ENCODE results near the gene PTRHD1.
"Not testable (repeated sequence)": the region's sequence is repeated elsewhere in the genome, so short reads cannot be mapped to it uniquely, and the experiment has no call there.

DNA sequence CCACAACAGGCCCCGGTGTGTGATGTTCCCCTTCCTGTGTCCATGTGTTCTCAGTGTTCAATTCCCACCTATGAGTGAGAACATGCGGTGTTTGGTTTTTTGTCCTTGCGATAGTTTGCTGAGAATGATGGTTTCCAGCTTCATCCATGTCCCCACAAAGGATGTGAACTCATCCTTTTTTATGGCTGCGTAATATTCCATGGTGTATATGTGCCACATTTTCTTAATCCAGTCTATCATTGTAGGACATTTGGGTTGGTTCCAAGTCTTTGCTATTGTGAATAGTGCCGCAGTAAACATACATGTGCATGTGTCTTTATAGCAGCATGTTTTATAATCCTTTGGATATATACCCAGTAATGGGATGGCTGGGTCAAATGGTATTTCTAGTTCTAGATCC is 7.3 kb upstream of the PTRHD1 start:
- TF ChIP-seq CTCF (IDR thresholded peaks at IDR 0.05); EP300 (IDR thresholded peaks at IDR 0.05; ENCODE audit: low read depth); POLR2A (IDR thresholded peaks at IDR 0.05); POLR2AphosphoS5 (IDR thresholded peaks at IDR 0.05): not testable (repeated sequence)
